ENCODE measurements around the gene GNA12.

The GNA12 gene

GRCh38 chr7:2763597-2763996 is 80.5 kb downstream of the GNA12 start:
- no peak overlapping the region for H3K4me3 ChIP-seq (ENCODE audit: low read length)
- TF ChIP-seq CTCF (IDR thresholded peaks at IDR 0.05; ENCODE audit: insufficient read depth, low read depth, low read length, missing control alignments), result no peak
- DNase-seq (ENCODE audit: low read depth), result no peak

- no peak for DNase-seq (ENCODE audit: low read depth)
- no peak for TF ChIP-seq CTCF (IDR thresholded peaks at IDR 0.05; ENCODE audit: insufficient read depth, low read depth, low read length, missing control alignments)
- H3K4me3 ChIP-seq (ENCODE audit: low read length), result no peak overlapping the region
Observed at GRCh38 chr7:2761801-2762497, 82.2 kb downstream of the GNA12 start.

- TF ChIP-seq CTCF (IDR thresholded peaks at IDR 0.05; ENCODE audit: insufficient read depth, low read depth, low read length, missing control alignments), result no peak
- DNase-seq (ENCODE audit: low read depth), result no peak
- H3K4me3 ChIP-seq (ENCODE audit: low read length), result no peak overlapping the region
Observed at GRCh38 chr7:2761131-2761624, 82.9 kb downstream of the GNA12 start.

- no peak overlapping the region for H3K4me3 ChIP-seq (ENCODE audit: low read length)
- DNase-seq (ENCODE audit: low read depth), result peak; percentile 63
Observed at GRCh38 chr7:2760098-2760889, 83.8 kb downstream of the GNA12 start.

GRCh38 chr7:2759736-2760097 is 84.4 kb downstream of the GNA12 start:
- no peak for DNase-seq (ENCODE audit: low read depth)
- no peak overlapping the region for H3K4me3 ChIP-seq (ENCODE audit: low read length)
- no peak for TF ChIP-seq CTCF (IDR thresholded peaks at IDR 0.05; ENCODE audit: insufficient read depth, low read depth, low read length, missing control alignments)

More at GRCh38 chr7:2760098-2760889, 83.8 kb downstream of the GNA12 start:
- peak; percentile 57 for TF ChIP-seq CTCF (IDR thresholded peaks at IDR 0.05; ENCODE audit: insufficient read depth, low read depth, low read length, missing control alignments)

- H3K4me3 ChIP-seq (ENCODE audit: low read length), result no peak overlapping the region
- peak; percentile 44 for DNase-seq (ENCODE audit: low read depth)
- TF ChIP-seq CTCF (IDR thresholded peaks at IDR 0.05; ENCODE audit: insufficient read depth, low read depth, low read length, missing control alignments), result no peak
Observed at GRCh38 chr7:2758673-2759616, 85.2 kb downstream of the GNA12 start.

All from epithelial cell of esophagus (primary cell).